Osteoblast (primary cell): ENCODE data around the gene LEP. TPM values are rescaled to one million over a fixed set of nuclear protein-coding genes. Genes with fewer than 3 reads are reported as not detected.

Source experiments
- DNase-seq: peaks from one replicate; pipeline ENCODE4 v3.0.0; 2011; ENCODE audit warnings: low spot score, mixed read lengths; ENCODE audit not compliant: insufficient read length; ENCODE audit errors: missing footprints
- H2AFZ ChIP-seq: 2 replicates; pipeline ENCODE4 v1.6.0; 2011; ENCODE audit warnings: mild to moderate bottlenecking, low read length
- H3K27ac ChIP-seq: 2 replicates; pipeline ENCODE4 v1.5.1; 2011; ENCODE audit warnings: mild to moderate bottlenecking, low read depth, low read length, moderate library complexity
- H3K27me3 ChIP-seq: 2 replicates; pipeline ENCODE4 v1.6.0; 2012; ENCODE audit warnings: mild to moderate bottlenecking, control low read depth, inconsistent platforms, low read length, moderate library complexity; ENCODE audit not compliant: insufficient read depth
- H3K36me3 ChIP-seq: 2 replicates; pipeline ENCODE4 v1.5.1; 2011; ENCODE audit warnings: mild to moderate bottlenecking, low read length, control low read depth, moderate library complexity; ENCODE audit not compliant: insufficient read depth
- H3K4me1 ChIP-seq: 2 replicates; pipeline ENCODE4 v1.5.1; 2011; ENCODE audit warnings: mild to moderate bottlenecking, low read length, control low read depth, moderate library complexity; ENCODE audit not compliant: insufficient read depth
- H3K4me2 ChIP-seq: 2 replicates; pipeline ENCODE4 v1.6.0; 2011; ENCODE audit warnings: mild to moderate bottlenecking, low read length; ENCODE audit not compliant: insufficient read depth
- H3K4me3 ChIP-seq: fragments of 200-600 bp; sonication (generic); 3 replicates; pipeline ENCODE4 v1.5.1; 2012; ENCODE audit warnings: mild to moderate bottlenecking, low read length, inconsistent platforms; ENCODE audit not compliant: insufficient read depth
- H3K79me2 ChIP-seq: 2 replicates; pipeline ENCODE4 v1.6.0; 2012; ENCODE audit warnings: mild to moderate bottlenecking, low read length, control low read depth, inconsistent platforms; ENCODE audit not compliant: insufficient read depth
- H3K9me3 ChIP-seq: 2 replicates; pipeline ENCODE4 v1.5.1; 2011; ENCODE audit warnings: low read depth, low read length, control low read depth
- H4K20me1 ChIP-seq: 2 replicates; pipeline ENCODE4 v1.6.0; 2012; ENCODE audit warnings: mild to moderate bottlenecking, low read length, control low read depth; ENCODE audit not compliant: insufficient read depth
- CTCF ChIP-seq: IDR thresholded peaks from 2 replicates; pipeline ENCODE4 v1.5.1; 2011; ENCODE audit warnings: mild to moderate bottlenecking, low read depth, low read length, moderate library complexity; ENCODE audit errors: extremely low read depth
- total RNA-seq: library from RNA; depleted of rRNA; stranded (reverse); fragments of >200 nt; gene quantifications from 2 replicates; pipeline ENCODE4 v1.2.3, GENCODE V29; 2012

Gene LEP
- total RNA-seq, 1 donor = 0.36 TPM

GRCh38 chr7:128242661-128243060 is 1.6 kb downstream of the LEP start:
- Histone ChIP-seq H3K27me3 (peaks cover 43% of the 10 kb centered on the region), H3K27ac (no peak overlapping the region), H4K20me1 (no peaks in the 10 kb centered on the region), H3K4me3 (no peak overlapping the region), H2AFZ (no peak overlapping the region), H3K36me3 (no peaks in the 10 kb centered on the region), H3K9me3 (peaks cover 3% of the 10 kb centered on the region), H3K79me2 (no peaks in the 10 kb centered on the region), H3K4me2 (no peak overlapping the region), H3K4me1 (no peaks in the 10 kb centered on the region)
- TF ChIP-seq CTCF = no peak
- no peak for DNase-seq

DNA sequence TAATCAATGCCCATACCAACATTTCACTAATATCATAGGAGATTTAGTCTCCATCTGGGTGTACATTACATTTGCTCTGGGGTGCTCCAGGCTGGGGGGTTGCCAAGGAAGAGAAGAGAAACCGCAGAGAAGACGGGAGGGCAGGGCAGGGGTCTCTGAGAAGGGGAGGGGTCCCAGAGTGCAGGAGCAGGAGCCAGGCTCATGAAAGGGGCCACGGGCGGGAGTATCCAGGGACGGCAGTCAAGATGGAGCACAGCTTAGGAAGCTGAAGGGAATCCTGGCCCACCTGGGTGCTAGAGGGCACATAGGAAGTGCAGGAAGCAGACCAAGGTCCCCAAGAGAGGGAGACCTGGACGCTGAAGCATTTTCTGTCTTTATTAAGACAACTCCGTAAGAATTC is 2.2 kb downstream of the LEP start:
- Histone ChIP-seq H3K4me3 (no peak overlapping the region), H3K79me2 (no peaks in the 10 kb centered on the region), H3K4me2 (no peak overlapping the region), H4K20me1 (no peaks in the 10 kb centered on the region), H3K27me3 (peaks cover 43% of the 10 kb centered on the region), H3K27ac (no peak overlapping the region), H3K9me3 (peaks cover 3% of the 10 kb centered on the region), H2AFZ (no peak overlapping the region), H3K36me3 (no peaks in the 10 kb centered on the region), H3K4me1 (no peaks in the 10 kb centered on the region)
- no peak for TF ChIP-seq CTCF
- DNase-seq = no peak

- no peak overlapping the region for H3K4me3 ChIP-seq
- no peak overlapping the region for H3K27ac ChIP-seq
- H3K4me1 ChIP-seq = no peaks in the 10 kb centered on the region
- H2AFZ ChIP-seq = no peak overlapping the region
- peaks cover under 1% of the 10 kb centered on the region for H3K9me3 ChIP-seq
- peaks cover 57% of the 10 kb centered on the region for H3K27me3 ChIP-seq
- no peaks in the 10 kb centered on the region for H3K79me2 ChIP-seq
- no peaks in the 10 kb centered on the region for H4K20me1 ChIP-seq
- H3K36me3 ChIP-seq = no peaks in the 10 kb centered on the region
- TF ChIP-seq CTCF = no peak
- no peak overlapping the region for H3K4me2 ChIP-seq
- no peak for DNase-seq
These were observed 3.8 kb downstream of the LEP start for GRCh38 chr7:128244861-128245260.

- no peak overlapping the region for H3K27ac ChIP-seq
- H3K4me2 ChIP-seq = no peak overlapping the region
- no peaks in the 10 kb centered on the region for H3K4me1 ChIP-seq
- no peak overlapping the region for H3K4me3 ChIP-seq
- H3K79me2 ChIP-seq = no peaks in the 10 kb centered on the region
- DNase-seq = no peak
- peaks cover 55% of the 10 kb centered on the region for H3K27me3 ChIP-seq
- H2AFZ ChIP-seq = no peak overlapping the region
- H4K20me1 ChIP-seq = no peaks in the 10 kb centered on the region
- no peaks in the 10 kb centered on the region for H3K36me3 ChIP-seq
- no peaks in the 10 kb centered on the region for H3K9me3 ChIP-seq
- no peak for TF ChIP-seq CTCF
These were observed 6.0 kb downstream of the LEP start for GRCh38 chr7:128247108-128247507.
